GM12878 (cell line): ENCODE results near the gene CTRL. TPM values are rescaled to one million over a fixed set of nuclear protein-coding genes. Genes with fewer than 3 reads are reported as not detected.

Source experiments
- ASH2L ChIP-seq: fragments of 300-600, 200-600 bp; sonication (generic); IDR thresholded peaks from 2 replicates; pipeline ENCODE4 v1.6.1; 2017; ENCODE audit warnings: low read depth, mild to moderate bottlenecking, borderline replicate concordance
- BRCA1 ChIP-seq: IDR thresholded peaks from 2 replicates; pipeline ENCODE4 v1.6.1; 2011; ENCODE audit warnings: low read depth, low read length, improper control_type of control experiment
- CUX1 ChIP-seq: IDR thresholded peaks from 2 replicates; pipeline ENCODE4 v1.6.1; 2012; ENCODE audit warnings: improper control_type of control experiment, low read depth, low read length; ENCODE audit not compliant: insufficient replicate concordance
- HCFC1 ChIP-seq: fragments of 150-350 bp; IDR thresholded peaks from 2 replicates; pipeline ENCODE4 v1.6.1; 2014; ENCODE audit warnings: low read length
- NR2C1 ChIP-seq: fragments of 450-650 bp; IDR thresholded peaks from 2 replicates; pipeline ENCODE4 v1.6.1; 2017; ENCODE audit warnings: antibody characterized with exemption, mild to moderate bottlenecking, moderate library complexity
- ZBTB11 ChIP-seq: fragments of 450-650 bp; formaldehyde crosslinking; IDR thresholded peaks from 2 replicates; pipeline ENCODE4 v1.5.0; 2022; ENCODE audit warnings: mild to moderate bottlenecking, missing genetic modification characterization
- polyA plus RNA-seq, 11 experiments: library from polyadenylated mRNA; depleted of rRNA in 4 of 11; unstranded in 6 of 11; stranded (reverse) in 5 of 11; fragments of >200 nt; fragmentation: Nextera tagmentation in 4 of 11; fragmentation: Illumina TruSeq in 1 of 11; extraction: Ambion mirVana in 4 of 11; extraction: Trizol in 1 of 11; gene quantifications; 1 replicate in 1 of 11; 2 replicates in 10 of 11; pipeline versions ENCODE4 v1.2.1 to v1.2.3, GENCODE V29; 2011 to 2016; ENCODE audit warnings: inconsistent platforms in 2 of 11, missing spikeins in 2 of 11, low read depth in 1 of 11
- total RNA-seq, 4 experiments: library from RNA; depleted of rRNA in 3 of 4; stranded (reverse); fragments of >200 nt in 3 of 4; fragmentation: Illumina TruSeq in 1 of 4; extraction: Trizol in 1 of 4; gene quantifications; 2 replicates each; pipeline versions ENCODE4 v1.2.1 to v1.2.3, GENCODE V29; 2013 to 2021
- TF ChIP-seq, protein P1 (sequence below): IDR thresholded peaks from 2 replicates; pipeline ENCODE4 v1.6.1; 2011; ENCODE audit warnings: borderline replicate concordance, low read depth, mild to moderate bottlenecking, moderate library complexity, low read length; ENCODE audit not compliant: insufficient read depth, poor library complexity, severe bottlenecking
- TF ChIP-seq, protein P2 (sequence below): fragments of 450-650 bp; IDR thresholded peaks from 2 replicates; pipeline ENCODE4 v1.6.1; 2016; ENCODE audit warnings: mild to moderate bottlenecking

CTRL gene
- total and polyA plus RNA-seq, 10 of the 15 experiments (the other 5 are each of a cell fraction or from before 2014, with no cell fraction given) = 1.1 to 4.9 (median 2.6) TPM

DNA sequence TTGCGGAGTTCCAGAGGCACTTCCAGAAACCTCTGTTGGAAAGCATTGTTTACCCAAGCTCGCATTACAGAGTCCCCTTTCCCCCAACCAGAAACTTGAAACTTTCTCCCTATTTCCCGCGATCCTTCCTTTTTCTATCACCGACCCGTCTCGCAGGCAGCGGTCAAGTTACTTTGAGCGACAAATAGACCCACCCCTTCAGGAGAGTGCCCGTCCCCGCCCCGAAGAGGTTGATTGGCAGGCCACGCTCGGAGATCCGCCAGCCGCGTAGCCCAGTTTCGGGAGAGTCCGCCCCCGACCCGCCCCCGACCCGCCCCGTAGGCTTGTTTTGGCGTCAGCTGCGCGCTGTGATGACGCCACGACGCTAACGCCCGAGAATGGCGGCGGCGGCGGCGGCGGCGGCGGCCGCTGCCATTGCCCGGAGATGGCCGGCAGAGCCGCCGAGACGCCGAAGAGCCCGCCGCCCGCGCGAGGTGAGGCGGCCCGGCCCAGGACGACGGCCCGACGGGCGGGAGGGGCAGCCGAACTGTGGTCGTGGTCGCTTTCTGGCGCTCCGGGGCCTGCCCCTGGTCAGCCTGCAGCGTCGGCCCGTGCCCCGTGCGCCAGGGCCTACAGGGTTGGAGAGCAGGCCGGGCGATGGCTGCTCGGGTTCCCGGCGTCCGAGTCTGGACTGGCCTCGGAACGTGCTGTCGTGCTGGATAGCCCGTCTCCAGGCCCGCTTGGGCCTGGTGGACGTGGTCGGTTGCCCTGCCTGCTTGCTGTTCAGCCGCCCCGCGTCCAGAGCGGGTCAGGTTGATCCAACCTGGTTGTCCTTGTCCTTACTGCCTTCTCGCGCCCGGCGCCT, 38.5 kb downstream of the CTRL start, which contains the start of gene PSKH1 (continued):
- TF ChIP-seq CUX1 (no peak), ASH2L (peak; percentile 55; the same call in 1 of the 2 replicates), BRCA1 (no peak), HCFC1 (peak; percentile 49; the same call in 1 of the 2 replicates), NR2C1 (peak; percentile 54), ZBTB11 (CRISPR knock-in tag) (no peak)
- TF ChIP-seq, protein P1, sequence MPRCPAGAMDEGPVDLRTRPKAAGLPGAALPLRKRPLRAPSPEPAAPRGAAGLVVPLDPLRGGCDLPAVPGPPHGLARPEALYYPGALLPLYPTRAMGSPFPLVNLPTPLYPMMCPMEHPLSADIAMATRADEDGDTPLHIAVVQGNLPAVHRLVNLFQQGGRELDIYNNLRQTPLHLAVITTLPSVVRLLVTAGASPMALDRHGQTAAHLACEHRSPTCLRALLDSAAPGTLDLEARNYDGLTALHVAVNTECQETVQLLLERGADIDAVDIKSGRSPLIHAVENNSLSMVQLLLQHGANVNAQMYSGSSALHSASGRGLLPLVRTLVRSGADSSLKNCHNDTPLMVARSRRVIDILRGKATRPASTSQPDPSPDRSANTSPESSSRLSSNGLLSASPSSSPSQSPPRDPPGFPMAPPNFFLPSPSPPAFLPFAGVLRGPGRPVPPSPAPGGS = peak; percentile 46
- TF ChIP-seq, protein P2, sequence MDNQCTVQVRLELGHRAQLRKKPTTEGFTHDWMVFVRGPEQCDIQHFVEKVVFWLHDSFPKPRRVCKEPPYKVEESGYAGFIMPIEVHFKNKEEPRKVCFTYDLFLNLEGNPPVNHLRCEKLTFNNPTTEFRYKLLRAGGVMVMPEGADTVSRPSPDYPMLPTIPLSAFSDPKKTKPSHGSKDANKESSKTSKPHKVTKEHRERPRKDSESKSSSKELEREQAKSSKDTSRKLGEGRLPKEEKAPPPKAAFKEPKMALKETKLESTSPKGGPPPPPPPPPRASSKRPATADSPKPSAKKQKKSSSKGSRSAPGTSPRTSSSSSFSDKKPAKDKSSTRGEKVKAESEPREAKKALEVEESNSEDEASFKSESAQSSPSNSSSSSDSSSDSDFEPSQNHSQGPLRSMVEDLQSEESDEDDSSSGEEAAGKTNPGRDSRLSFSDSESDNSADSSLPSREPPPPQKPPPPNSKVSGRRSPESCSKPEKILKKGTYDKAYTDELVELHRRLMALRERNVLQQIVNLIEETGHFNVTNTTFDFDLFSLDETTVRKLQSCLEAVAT = no peak
